DND-41 (cell line): ENCODE data around the gene ZNF580.

ENCODE experiments used
- ATAC-seq: fragments of 200-7000 bp; cut with Tn5 transposase; 3 replicates; pipeline ENCODE4 v1.9.1; 2021; ENCODE audit warnings: low read depth; ENCODE audit not compliant: insufficient read depth
- DNase-seq: peaks from one replicate; pipeline ENCODE4 v3.0.0-alpha.2; 2020
- H2AFZ ChIP-seq: 2 replicates; pipeline ENCODE4 v1.6.0; 2012; ENCODE audit warnings: low read depth, low read length
- H3K27ac ChIP-seq: 2 replicates; pipeline ENCODE4 v1.5.1; 2012; ENCODE audit warnings: low read length, inconsistent platforms
- H3K27me3 ChIP-seq: fragments of 200-600 bp; sonication (generic); 2 replicates; pipeline ENCODE4 v1.6.0; 2012; ENCODE audit warnings: low read length, mild to moderate bottlenecking, inconsistent platforms; ENCODE audit not compliant: insufficient read depth, poor library complexity
- H3K36me3 ChIP-seq: 2 replicates; pipeline ENCODE4 v1.5.1; 2012; ENCODE audit warnings: low read length, inconsistent platforms; ENCODE audit not compliant: insufficient read depth
- H3K4me1 ChIP-seq: 2 replicates; pipeline ENCODE4 v1.5.1; 2012; ENCODE audit warnings: mild to moderate bottlenecking, low read length; ENCODE audit not compliant: insufficient read depth
- H3K4me2 ChIP-seq: 2 replicates; pipeline ENCODE4 v1.6.0; 2012; ENCODE audit warnings: mild to moderate bottlenecking, moderate library complexity, low read length, inconsistent platforms; ENCODE audit not compliant: insufficient read depth
- H3K4me3 ChIP-seq, 2 experiments: fragments of 200-600 bp in 1 of 2; shearing (Covaris generic) in 1 of 2; 2 replicates each; pipeline ENCODE4 v1.5.1; 2012 to 2016; ENCODE audit warnings: inconsistent platforms in 2 of 2, low read length in 2 of 2, mild to moderate bottlenecking in 2 of 2, low read depth in 1 of 2, moderate library complexity in 1 of 2
- H3K79me2 ChIP-seq: 2 replicates; pipeline ENCODE4 v1.6.0; 2012; ENCODE audit warnings: low read length, inconsistent platforms; ENCODE audit not compliant: insufficient read depth
- H3K9ac ChIP-seq: 2 replicates; pipeline ENCODE4 v1.6.0; 2012; ENCODE audit warnings: low read depth, mild to moderate bottlenecking, inconsistent platforms, low read length, moderate library complexity
- H3K9me3 ChIP-seq: 2 replicates; pipeline ENCODE4 v1.5.1; 2012; ENCODE audit warnings: low read length, moderate library complexity, mild to moderate bottlenecking, inconsistent platforms; ENCODE audit not compliant: insufficient read depth, severe bottlenecking
- H4K20me1 ChIP-seq: 2 replicates; pipeline ENCODE4 v1.6.0; 2012; ENCODE audit warnings: low read length; ENCODE audit not compliant: insufficient read depth
- EZH2 ChIP-seq: IDR thresholded peaks from 3 replicates; pipeline ENCODE4 v1.6.1; 2012; ENCODE audit warnings: borderline replicate concordance, low read depth, mild to moderate bottlenecking, moderate library complexity, low read length, inconsistent platforms; ENCODE audit not compliant: severe bottlenecking
- TF ChIP-seq, protein P1 (sequence below): IDR thresholded peaks from 2 replicates; pipeline ENCODE4 v1.5.1; 2012; ENCODE audit warnings: borderline replicate concordance, low read length, moderate library complexity, mild to moderate bottlenecking; ENCODE audit not compliant: poor library complexity, severe bottlenecking; ENCODE audit errors: extremely low read depth

The ZNF580 gene

DNA sequence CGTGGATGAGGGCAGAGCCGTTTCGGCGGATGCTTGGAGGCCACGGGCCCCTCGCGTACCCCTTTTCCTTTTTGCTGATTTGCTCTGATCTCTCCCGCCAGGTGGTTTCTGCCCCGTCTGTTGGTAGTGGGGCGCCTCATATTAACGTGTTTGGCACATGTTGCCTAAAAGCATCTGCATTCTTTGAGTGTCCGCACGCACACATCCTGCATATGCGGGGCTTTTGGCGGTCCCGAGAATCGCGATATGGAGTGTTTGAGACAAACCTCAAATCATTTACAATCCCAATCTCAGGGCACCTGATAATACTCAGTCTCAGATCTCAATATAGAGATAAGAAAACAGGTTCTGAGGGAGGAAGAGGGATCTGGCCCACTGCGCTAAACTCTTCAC, 14.8 kb downstream of the ZNF580 start:
- peaks cover 55% of the 10 kb centered on the region for H3K4me1 ChIP-seq
- peak overlapping the region; percentile 89 for H3K27ac ChIP-seq
- H3K27me3 ChIP-seq, result no peaks in the 10 kb centered on the region
- H3K9me3 ChIP-seq, result no peaks in the 10 kb centered on the region
- H4K20me1 ChIP-seq, result peaks cover 53% of the 10 kb centered on the region
- ATAC-seq, result no peak
- H3K36me3 ChIP-seq, result peaks cover 56% of the 10 kb centered on the region
- peak overlapping the region; percentile 83 for H3K4me2 ChIP-seq
- peak overlapping the region; percentile 28; the same call in 1 of the 2 replicates for H2AFZ ChIP-seq
- H3K79me2 ChIP-seq, result peaks cover 65% of the 10 kb centered on the region
- H3K4me3 ChIP-seq, result peak overlapping the region; percentile 76 to 89
- no peak for DNase-seq
- TF ChIP-seq, protein P1, sequence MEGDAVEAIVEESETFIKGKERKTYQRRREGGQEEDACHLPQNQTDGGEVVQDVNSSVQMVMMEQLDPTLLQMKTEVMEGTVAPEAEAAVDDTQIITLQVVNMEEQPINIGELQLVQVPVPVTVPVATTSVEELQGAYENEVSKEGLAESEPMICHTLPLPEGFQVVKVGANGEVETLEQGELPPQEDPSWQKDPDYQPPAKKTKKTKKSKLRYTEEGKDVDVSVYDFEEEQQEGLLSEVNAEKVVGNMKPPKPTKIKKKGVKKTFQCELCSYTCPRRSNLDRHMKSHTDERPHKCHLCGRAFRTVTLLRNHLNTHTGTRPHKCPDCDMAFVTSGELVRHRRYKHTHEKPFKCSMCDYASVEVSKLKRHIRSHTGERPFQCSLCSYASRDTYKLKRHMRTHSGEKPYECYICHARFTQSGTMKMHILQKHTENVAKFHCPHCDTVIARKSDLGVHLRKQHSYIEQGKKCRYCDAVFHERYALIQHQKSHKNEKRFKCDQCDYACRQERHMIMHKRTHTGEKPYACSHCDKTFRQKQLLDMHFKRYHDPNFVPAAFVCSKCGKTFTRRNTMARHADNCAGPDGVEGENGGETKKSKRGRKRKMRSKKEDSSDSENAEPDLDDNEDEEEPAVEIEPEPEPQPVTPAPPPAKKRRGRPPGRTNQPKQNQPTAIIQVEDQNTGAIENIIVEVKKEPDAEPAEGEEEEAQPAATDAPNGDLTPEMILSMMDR, result no peak
- TF ChIP-seq EZH2, result no peak
- peak overlapping the region; percentile 90 for H3K9ac ChIP-seq

GRCh38 chr19:55656552-55656951, 15.8 kb downstream of the ZNF580 start:
- peak overlapping the region; percentile 89 for H3K27ac ChIP-seq
- peaks cover 60% of the 10 kb centered on the region for H3K36me3 ChIP-seq
- peak overlapping the region; percentile 90 for H3K9ac ChIP-seq
- H4K20me1 ChIP-seq, result peaks cover 62% of the 10 kb centered on the region
- peaks cover 74% of the 10 kb centered on the region for H3K79me2 ChIP-seq
- TF ChIP-seq EZH2, result no peak
- TF ChIP-seq, protein P1, result no peak
- no peaks in the 10 kb centered on the region for H3K9me3 ChIP-seq
- ATAC-seq (no peak), DNase-seq (no peak)
- H2AFZ ChIP-seq, result no peak overlapping the region
- peaks cover 52% of the 10 kb centered on the region for H3K4me1 ChIP-seq
- H3K4me2 ChIP-seq, result peak overlapping the region; percentile 83
- H3K4me3 ChIP-seq, result peak overlapping the region; percentile 76 to 89; a peak in 3 of 4 replicates
- H3K27me3 ChIP-seq, result no peaks in the 10 kb centered on the region

- H2AFZ ChIP-seq, result no peak overlapping the region
- no peaks in the 10 kb centered on the region for H3K9me3 ChIP-seq
- H3K27ac ChIP-seq, result peak overlapping the region; percentile 89; the same call in 1 of the 2 replicates
- peaks cover 67% of the 10 kb centered on the region for H4K20me1 ChIP-seq
- DNase-seq (no peak), ATAC-seq (no peak)
- peak overlapping the region; percentile 83 for H3K4me2 ChIP-seq
- H3K79me2 ChIP-seq, result peaks cover 80% of the 10 kb centered on the region
- TF ChIP-seq, protein P1, result no peak
- no peak for TF ChIP-seq EZH2
- no peaks in the 10 kb centered on the region for H3K27me3 ChIP-seq
- peaks cover 66% of the 10 kb centered on the region for H3K36me3 ChIP-seq
- peak overlapping the region; percentile 90 for H3K9ac ChIP-seq
- peaks cover 51% of the 10 kb centered on the region for H3K4me1 ChIP-seq
- peak overlapping the region in 1 of 2 experiments; percentile 76; a peak in 3 of 4 replicates for H3K4me3 ChIP-seq
Observed at GRCh38 chr19:55656988-55657747, 16.4 kb downstream of the ZNF580 start.
